K562 (cell line): ENCODE results near the gene SMARCA4. TPM values are rescaled to one million over a fixed set of nuclear protein-coding genes. Genes with fewer than 3 reads are reported as not detected.

Experiments
- BHLHE40 ChIP-seq: IDR thresholded peaks from 2 replicates; pipeline ENCODE4 v1.6.1; 2011; ENCODE audit warnings: low read length, improper control_type of control experiment
- E2F3 ChIP-seq: fragments of 250-450 bp; sonication (Bioruptor Pico); IDR thresholded peaks from 2 replicates; pipeline ENCODE4 v1.4.0; 2020; ENCODE audit warnings: mild to moderate bottlenecking
- EP300 ChIP-seq: IDR thresholded peaks from 2 replicates; pipeline ENCODE4 v1.6.1; 2012; ENCODE audit warnings: low read length, improper control_type of control experiment
- HSF4 ChIP-seq: fragments of 250-450 bp; sonication (Bioruptor Pico); IDR thresholded peaks from 2 replicates; pipeline ENCODE4 v2.1.2; 2022; ENCODE audit warnings: mild to moderate bottlenecking, moderate library complexity, borderline replicate concordance
- JUN ChIP-seq, 2 experiments: sonication (generic) in 1 of 2; formaldehyde crosslinking in 1 of 2; IDR thresholded peaks; 2 replicates each; pipeline versions ENCODE4 v1.6.1 to v1.8.0; 2012 to 2022; ENCODE audit warnings: borderline replicate concordance in 2 of 2, mild to moderate bottlenecking in 2 of 2, improper control_type of control experiment in 1 of 2, low read depth in 1 of 2, low read length in 1 of 2, missing genetic modification reagents in 1 of 2
- MYNN ChIP-seq, 2 experiments: sonication (generic); formaldehyde crosslinking in 1 of 2; IDR thresholded peaks; 2 replicates each; pipeline versions ENCODE4 v1.5.0 to v1.6.1; 2016 to 2020; ENCODE audit warnings: antibody characterized with exemption in 1 of 2, missing genetic modification reagents in 1 of 2
- NFE2 ChIP-seq: IDR thresholded peaks from 2 replicates; pipeline ENCODE4 v1.6.1; 2014; ENCODE audit warnings: antibody characterized with exemption, low read depth
- PHF20 ChIP-seq: fragments of 450-650 bp; IDR thresholded peaks from 2 replicates; pipeline ENCODE4 v1.6.1; 2018; ENCODE audit not compliant: partially characterized antibody
- RHOXF2B ChIP-seq: fragments of 250-450 bp; sonication (Bioruptor Pico); conservative IDR thresholded peaks from 2 replicates; pipeline ENCODE4 v1.5.1; 2021
- TBL1XR1 ChIP-seq, 2 experiments: IDR thresholded peaks; 2 replicates each; pipeline ENCODE4 v1.6.1; 2012; ENCODE audit warnings: improper control_type of control experiment in 2 of 2, low read length in 2 of 2, mild to moderate bottlenecking in 1 of 2
- ZBTB7A ChIP-seq: IDR thresholded peaks from 2 replicates; pipeline ENCODE4 v1.6.1; 2011; ENCODE audit warnings: low read depth, mild to moderate bottlenecking, low read length, moderate library complexity, borderline replicate concordance; ENCODE audit not compliant: control insufficient read depth
- ZBTB8A ChIP-seq: fragments of 450-650 bp; IDR thresholded peaks from 2 replicates; pipeline ENCODE4 v1.6.1; 2018; ENCODE audit warnings: mild to moderate bottlenecking, moderate library complexity; ENCODE audit not compliant: partially characterized antibody
- ZNF507 ChIP-seq: conservative IDR thresholded peaks from 2 replicates; pipeline ENCODE4 v1.6.1; 2017; ENCODE audit warnings: missing genetic modification characterization, missing compliant biosample characterization
- polyA plus RNA-seq, 8 experiments: library from polyadenylated mRNA; depleted of rRNA in 4 of 8; stranded (reverse) in 5 of 8; unstranded in 3 of 8; fragments of >200 nt; fragmentation: Nextera tagmentation in 2 of 8; fragmentation: Illumina TruSeq in 1 of 8; extraction: Ambion mirVana in 2 of 8; extraction: Trizol in 1 of 8; gene quantifications; 2 replicates each; pipeline versions ENCODE4 v1.2.1 to v1.2.3, GENCODE V29; 2011 to 2014; ENCODE audit warnings: inconsistent platforms in 1 of 8, missing spikeins in 1 of 8
- total RNA-seq, 7 experiments: library from RNA; depleted of rRNA in 6 of 7; stranded (reverse); fragments of >200 nt in 6 of 7; fragmentation: Illumina TruSeq in 2 of 7; extraction: Trizol in 2 of 7; gene quantifications; 2 replicates each; pipeline versions ENCODE4 v1.2.1 to v1.2.3, GENCODE V29; 2011 to 2021; ENCODE audit warnings: low replicate concordance in 1 of 7
- TF ChIP-seq, protein P1 (sequence below), 2 experiments: fragments of 450-650 bp; IDR thresholded peaks; 2 replicates each; pipeline ENCODE4 v1.6.1; 2016; ENCODE audit warnings: mild to moderate bottlenecking in 2 of 2, borderline replicate concordance in 1 of 2, low read depth in 1 of 2, moderate library complexity in 1 of 2
- TF ChIP-seq, protein P2 (sequence below): fragments of 250-450 bp; sonication (Bioruptor Pico); IDR thresholded peaks from 2 replicates; pipeline ENCODE4 v1.5.1; 2021; ENCODE audit warnings: mild to moderate bottlenecking
- TF ChIP-seq, protein P3 (sequence below): fragments of 450-650 bp; formaldehyde crosslinking; IDR thresholded peaks from 2 replicates; pipeline ENCODE4 v1.4.0; 2020; ENCODE audit warnings: mild to moderate bottlenecking, mixed read lengths

Gene SMARCA4
- total and polyA plus RNA-seq, 9 of the 15 experiments (the other 6 are each of a cell fraction or from before 2014, with no cell fraction given), result 19.3 to 207 (median 52.1) TPM

DNA sequence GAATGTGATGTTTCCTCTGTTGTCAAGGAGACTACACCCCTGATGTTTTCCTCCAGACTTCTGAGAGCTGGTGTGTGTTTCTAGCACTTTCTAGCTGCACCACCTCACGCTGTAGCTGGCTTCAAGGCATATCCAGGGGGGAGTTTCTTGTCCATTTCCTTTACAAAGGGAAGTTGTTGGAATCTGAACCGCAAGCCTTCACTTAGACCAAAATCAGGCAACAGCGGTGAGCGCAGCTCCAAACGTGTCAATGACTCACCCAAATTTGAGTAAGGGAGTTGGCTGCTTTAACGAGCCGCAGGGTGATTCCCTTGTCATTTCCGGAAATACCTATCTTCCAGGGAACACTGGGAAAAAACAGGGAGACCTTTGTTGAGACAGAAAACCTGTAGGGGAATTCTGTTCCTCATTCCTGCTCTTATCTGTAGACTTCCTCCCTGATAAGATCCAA is 130.9 kb downstream of the SMARCA4 start (continued):
- TF ChIP-seq PHF20 (no peak), MYNN (IDR thresholded peaks at IDR 0.05) (no peak), MYNN (CRISPR knock-in tag; IDR thresholded peaks at IDR 0.05) (no peak), E2F3 (CRISPR knock-in tag) (no peak), ZBTB8A (no peak), EP300 (0 out of 2 replicates have a peak, but pooled peaks have one; percentile 12), ZNF507 (no peak), TBL1XR1 (IDR thresholded peaks at IDR 0.05; ENCODE audit: low read length in 2 of 2) (0 out of 4 replicates have a peak, but pooled peaks of 1 of the 2 experiments have one; percentile 32), HSF4 (CRISPR knock-in tag) (no peak), RHOXF2B (CRISPR knock-in tag) (no peak), BHLHE40 (peak; percentile 79), JUN (IDR thresholded peaks at IDR 0.05; ENCODE audit: borderline replicate concordance, low read depth, low read length) (peak; percentile 79), JUN (CRISPR knock-in tag; IDR thresholded peaks at IDR 0.05; ENCODE audit: borderline replicate concordance) (peak; percentile 88; the same call in 1 of the 2 replicates), ZBTB7A (no peak), NFE2 (peak; percentile 76)
- TF ChIP-seq, protein P1, sequence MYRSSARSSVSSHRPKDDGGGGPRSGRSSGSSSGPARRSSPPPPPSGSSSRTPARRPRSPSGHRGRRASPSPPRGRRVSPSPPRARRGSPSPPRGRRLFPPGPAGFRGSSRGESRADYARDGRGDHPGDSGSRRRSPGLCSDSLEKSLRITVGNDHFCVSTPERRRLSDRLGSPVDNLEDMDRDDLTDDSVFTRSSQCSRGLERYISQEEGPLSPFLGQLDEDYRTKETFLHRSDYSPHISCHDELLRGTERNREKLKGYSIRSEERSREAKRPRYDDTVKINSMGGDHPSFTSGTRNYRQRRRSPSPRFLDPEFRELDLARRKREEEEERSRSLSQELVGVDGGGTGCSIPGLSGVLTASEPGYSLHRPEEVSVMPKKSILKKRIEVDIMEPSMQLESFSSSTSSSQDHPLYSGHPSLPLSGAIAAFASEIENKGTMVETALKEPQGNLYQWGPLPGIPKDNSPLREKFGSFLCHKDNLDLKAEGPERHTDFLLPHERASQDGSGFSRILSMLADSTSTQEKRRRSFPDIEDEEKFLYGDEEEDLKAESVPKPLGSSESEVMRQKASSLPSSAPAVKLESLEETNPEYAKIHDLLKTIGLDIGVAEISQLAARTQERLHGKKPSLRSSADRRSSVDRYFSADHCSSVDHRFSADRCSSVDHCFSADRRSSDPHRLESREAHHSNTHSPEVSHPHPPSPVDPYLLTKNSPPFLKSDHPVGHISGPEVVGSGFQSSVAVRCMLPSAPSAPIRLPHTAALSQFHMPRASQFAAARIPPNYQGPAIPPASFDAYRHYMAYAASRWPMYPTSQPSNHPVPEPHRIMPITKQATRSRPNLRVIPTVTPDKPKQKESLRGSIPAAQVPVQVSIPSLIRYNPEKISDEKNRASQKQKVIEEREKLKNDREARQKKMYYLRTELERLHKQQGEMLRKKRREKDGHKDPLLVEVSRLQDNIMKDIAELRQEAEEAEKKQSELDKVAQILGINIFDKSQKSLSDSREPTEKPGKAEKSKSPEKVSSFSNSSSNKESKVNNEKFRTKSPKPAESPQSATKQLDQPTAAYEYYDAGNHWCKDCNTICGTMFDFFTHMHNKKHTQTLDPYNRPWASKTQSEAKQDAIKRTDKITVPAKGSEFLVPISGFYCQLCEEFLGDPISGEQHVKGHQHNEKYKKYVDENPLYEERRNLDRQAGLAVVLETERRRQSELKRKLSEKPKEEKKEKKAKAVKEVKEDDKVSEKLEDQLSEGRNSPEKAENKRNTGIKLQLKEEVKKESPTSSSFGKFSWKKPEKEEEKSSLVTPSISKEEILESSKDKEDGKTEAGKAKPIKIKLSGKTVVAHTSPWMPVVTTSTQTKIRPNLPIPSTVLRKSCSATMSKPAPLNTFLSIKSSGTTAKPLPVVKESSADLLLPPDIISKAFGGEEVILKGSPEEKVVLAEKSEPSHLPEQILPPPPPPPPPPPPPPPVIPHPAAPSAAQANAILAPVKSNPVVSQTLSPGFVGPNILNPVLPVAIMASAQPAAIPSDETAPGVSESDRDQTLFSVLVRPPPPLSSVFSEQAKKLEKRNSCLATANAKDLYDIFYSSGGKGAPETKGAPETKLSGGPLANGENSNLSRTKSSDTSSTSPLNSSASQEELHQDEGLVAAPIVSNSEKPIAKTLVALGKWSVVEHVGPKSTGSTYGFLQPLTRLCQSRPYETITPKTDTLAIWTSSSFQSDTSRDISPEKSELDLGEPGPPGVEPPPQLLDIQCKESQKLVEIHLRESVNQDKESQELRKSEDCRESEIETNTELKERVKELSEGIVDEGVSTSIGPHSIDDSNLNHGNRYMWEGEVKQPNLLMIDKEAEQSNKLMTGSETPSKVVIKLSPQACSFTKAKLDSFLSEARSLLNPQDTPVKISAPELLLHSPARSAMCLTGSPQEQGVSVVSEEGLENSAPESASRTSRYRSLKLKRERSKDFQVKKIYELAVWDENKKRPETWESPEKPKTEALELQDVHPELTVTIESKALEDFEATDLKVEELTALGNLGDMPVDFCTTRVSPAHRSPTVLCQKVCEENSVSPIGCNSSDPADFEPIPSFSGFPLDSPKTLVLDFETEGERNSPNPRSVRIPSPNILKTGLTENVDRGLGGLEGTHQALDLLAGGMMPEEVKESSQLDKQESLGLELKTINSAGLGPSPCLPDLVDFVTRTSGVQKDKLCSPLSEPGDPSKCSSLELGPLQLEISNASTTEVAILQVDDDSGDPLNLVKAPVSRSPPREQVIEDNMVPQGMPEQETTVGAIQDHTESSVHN (IDR thresholded peaks at IDR 0.05; ENCODE audit: borderline replicate concordance in 1 of 2, low read depth in 1 of 2), result peak in 1 of 2 experiments; percentile 56; a peak in 1 of 4 replicates
- TF ChIP-seq, protein P2, sequence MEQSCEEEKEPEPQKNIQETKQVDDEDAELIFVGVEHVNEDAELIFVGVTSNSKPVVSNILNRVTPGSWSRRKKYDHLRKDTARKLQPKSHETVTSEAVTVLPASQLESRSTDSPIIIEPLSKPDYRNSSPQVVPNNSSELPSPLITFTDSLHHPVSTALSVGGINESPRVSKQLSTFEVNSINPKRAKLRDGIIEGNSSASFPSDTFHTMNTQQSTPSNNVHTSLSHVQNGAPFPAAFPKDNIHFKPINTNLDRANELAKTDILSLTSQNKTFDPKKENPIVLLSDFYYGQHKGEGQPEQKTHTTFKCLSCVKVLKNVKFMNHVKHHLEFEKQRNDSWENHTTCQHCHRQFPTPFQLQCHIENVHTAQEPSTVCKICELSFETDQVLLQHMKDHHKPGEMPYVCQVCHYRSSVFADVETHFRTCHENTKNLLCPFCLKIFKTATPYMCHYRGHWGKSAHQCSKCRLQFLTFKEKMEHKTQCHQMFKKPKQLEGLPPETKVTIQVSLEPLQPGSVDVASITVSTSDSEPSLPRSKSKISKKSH (CRISPR knock-in tag), result no peak
- TF ChIP-seq, protein P3, sequence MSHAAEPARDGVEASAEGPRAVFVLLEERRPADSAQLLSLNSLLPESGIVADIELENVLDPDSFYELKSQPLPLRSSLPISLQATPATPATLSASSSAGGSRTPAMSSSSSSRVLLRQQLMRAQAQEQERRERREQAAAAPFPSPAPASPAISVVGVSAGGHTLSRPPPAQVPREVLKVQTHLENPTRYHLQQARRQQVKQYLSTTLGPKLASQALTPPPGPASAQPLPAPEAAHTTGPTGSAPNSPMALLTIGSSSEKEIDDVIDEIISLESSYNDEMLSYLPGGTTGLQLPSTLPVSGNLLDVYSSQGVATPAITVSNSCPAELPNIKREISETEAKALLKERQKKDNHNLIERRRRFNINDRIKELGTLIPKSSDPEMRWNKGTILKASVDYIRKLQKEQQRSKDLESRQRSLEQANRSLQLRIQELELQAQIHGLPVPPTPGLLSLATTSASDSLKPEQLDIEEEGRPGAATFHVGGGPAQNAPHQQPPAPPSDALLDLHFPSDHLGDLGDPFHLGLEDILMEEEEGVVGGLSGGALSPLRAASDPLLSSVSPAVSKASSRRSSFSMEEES (CRISPR knock-in tag), result no peak
